ENCODE results near the gene PNPLA7. TPM values are rescaled to one million over a fixed set of nuclear protein-coding genes. Genes with fewer than 3 reads are reported as not detected.

The PNPLA7 gene
- polyA plus RNA-seq, 1 donor from 2014 or later, result 2.7 TPM

GRCh38 chr9:137504432-137504777 is 45.8 kb downstream of the PNPLA7 start:
- Mint-ChIP-seq H3K27me3 (no peaks in the 10 kb centered on the region), H3K4me1 (peaks cover 0 to 6% (median 0%) of the 10 kb centered on the region in 3 donors), H3K4me3 (no peak overlapping the region), H3K36me3 (peaks cover 2% of the 10 kb centered on the region), H3K9me3 (peaks cover 0 to 8% (median 0%) of the 10 kb centered on the region in 3 donors), H3K27ac (peak overlapping the region in 1 of 3 donors; percentile 7)

- Mint-ChIP-seq H3K27me3 (no peaks in the 10 kb centered on the region), H3K4me3 (no peak overlapping the region), H3K27ac (peak overlapping the region in 2 of 3 donors; percentile 28 to 94)
These were observed 47.9 kb downstream of the PNPLA7 start for GRCh38 chr9:137502008-137502911.

GRCh38 chr9:137501457-137501856 is 48.7 kb downstream of the PNPLA7 start:
- H3K27ac Mint-ChIP-seq, result peak overlapping the region in 1 of 3 donors; percentile 94
- H3K27me3 Mint-ChIP-seq, result no peaks in the 10 kb centered on the region
- no peak overlapping the region for H3K4me3 Mint-ChIP-seq
- peaks cover 3% of the 10 kb centered on the region for H3K36me3 Mint-ChIP-seq
- peaks cover 0 to 5% (median 0%) of the 10 kb centered on the region in 3 donors for H3K9me3 Mint-ChIP-seq
- H3K4me1 Mint-ChIP-seq, result peaks cover 0 to 8% (median 0%) of the 10 kb centered on the region in 3 donors

More at GRCh38 chr9:137502008-137502911, 47.9 kb downstream of the PNPLA7 start:
- Mint-ChIP-seq H3K36me3 (peaks cover 3% of the 10 kb centered on the region), H3K9me3 (peaks cover 0 to 5% (median 0%) of the 10 kb centered on the region in 3 donors), H3K4me1 (peaks cover 0 to 8% (median 0%) of the 10 kb centered on the region in 3 donors)

DNA sequence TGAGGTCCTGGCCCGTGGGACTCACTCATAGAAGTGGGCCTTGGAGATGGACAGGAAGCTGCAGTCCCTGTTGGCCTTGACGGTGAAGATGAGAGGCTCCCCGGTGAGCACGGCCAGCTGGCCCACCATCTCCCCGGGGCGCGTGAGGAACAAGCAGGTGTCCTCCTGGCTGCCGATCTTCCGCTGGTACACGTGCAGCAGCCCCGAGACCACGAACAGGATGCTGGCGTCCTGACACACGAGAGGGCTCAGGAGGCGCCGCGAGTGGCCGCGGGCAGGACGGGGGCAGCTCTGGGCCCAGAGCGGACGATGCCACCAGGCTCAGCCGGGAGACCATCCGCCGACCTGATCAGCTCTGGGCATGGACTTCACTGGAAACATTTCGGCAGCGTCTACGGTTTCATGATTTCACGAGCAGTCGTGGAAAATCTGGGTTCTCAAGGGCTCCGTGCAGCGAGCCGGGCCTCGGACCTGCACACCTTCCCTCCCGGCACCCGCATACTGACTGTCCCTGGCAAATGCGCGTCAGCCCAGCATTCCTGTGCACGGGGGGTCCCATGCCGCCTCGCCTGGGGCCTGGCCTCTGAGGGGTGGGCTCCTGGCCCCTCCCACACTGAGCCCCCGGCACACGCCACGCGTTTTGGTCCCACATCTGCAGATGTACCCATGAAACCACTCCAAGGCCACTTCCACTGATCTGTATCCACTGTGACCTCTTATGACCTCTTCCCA is 49.4 kb downstream of the PNPLA7 start:
- no peaks in the 10 kb centered on the region for H3K27me3 Mint-ChIP-seq
- H3K36me3 Mint-ChIP-seq, result peaks cover 3% of the 10 kb centered on the region
- H3K27ac Mint-ChIP-seq, result no peak overlapping the region
- H3K4me3 Mint-ChIP-seq, result peak overlapping the region in 1 of 4 donors; percentile 9
- H3K4me1 Mint-ChIP-seq, result peaks cover 0 to 8% (median 0%) of the 10 kb centered on the region in 3 donors
- peaks cover 0 to 5% (median 0%) of the 10 kb centered on the region in 3 donors for H3K9me3 Mint-ChIP-seq

DNA sequence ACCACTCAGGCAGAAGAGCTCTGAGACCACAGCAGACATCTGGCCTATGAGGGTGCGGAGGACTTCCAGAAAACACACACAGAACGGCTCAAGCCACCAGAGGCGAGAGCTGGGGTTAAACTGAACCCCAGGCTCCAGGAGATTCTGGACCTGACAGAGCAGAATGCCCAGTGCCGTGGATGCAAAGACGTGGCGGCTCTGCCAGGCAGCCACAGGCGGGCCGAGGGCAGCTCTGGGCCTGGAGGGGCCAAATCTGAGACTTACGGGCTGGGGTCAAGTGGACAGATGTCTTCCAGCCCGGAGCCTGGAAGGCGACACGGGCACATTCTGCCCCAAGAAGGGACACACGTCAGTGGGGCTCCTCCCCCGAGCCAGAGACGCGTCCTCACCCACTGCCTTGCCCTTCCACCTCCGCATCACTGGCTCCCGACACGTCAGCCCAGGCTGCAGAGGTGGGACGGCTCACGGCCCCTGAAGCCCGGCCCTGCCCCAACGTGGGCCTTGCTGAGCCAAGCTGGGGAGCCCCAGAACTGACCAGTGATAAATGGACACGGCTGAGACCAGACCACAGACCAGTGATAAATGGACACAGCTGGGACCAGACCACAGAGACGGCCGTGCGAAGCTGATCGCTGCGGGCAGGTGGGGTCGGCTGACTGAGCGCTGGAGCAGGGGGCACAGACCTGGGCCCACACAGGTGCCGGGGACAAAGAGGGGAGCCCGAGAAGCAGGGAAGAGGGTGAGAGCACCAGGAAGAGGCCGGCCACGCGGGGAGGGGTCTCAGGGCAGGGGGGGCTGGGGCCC is 50.1 kb downstream of the PNPLA7 start:
- Mint-ChIP-seq H3K4me3 (no peak overlapping the region), H3K36me3 (peaks cover 3% of the 10 kb centered on the region), H3K27ac (no peak overlapping the region), H3K9me3 (peaks cover 0 to 5% (median 0%) of the 10 kb centered on the region in 3 donors), H3K27me3 (no peaks in the 10 kb centered on the region), H3K4me1 (peaks cover 0 to 8% (median 0%) of the 10 kb centered on the region in 3 donors)

DNA sequence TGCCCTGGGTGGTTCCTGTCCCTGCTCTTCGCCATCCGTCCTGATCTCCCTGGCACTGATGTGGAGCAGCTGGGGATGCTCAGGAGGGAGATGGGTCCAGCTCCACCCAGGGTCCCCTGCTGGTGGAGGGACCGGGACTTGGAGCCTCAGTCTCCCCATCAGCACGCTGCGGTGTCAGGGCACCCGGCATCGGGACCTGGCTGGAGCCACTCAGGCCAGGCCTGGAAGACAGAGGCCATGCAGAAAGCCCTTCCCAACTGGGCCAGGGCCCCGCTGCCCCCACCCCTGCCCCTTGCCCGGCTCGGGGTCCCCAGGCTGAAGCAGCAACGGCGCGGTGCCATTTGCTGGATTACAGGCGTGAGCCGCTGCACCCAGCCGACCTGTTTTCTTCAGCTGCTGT is 50.8 kb downstream of the PNPLA7 start:
- no peaks in the 10 kb centered on the region for H3K27me3 Mint-ChIP-seq
- no peak overlapping the region for H3K27ac Mint-ChIP-seq
- peaks cover 3% of the 10 kb centered on the region for H3K36me3 Mint-ChIP-seq
- H3K4me1 Mint-ChIP-seq, result peaks cover 0 to 8% (median 0%) of the 10 kb centered on the region in 3 donors
- H3K4me3 Mint-ChIP-seq, result no peak overlapping the region
- H3K9me3 Mint-ChIP-seq, result peaks cover 0 to 5% (median 0%) of the 10 kb centered on the region in 3 donors

GRCh38 chr9:137498720-137499150 is 51.5 kb downstream of the PNPLA7 start:
- Mint-ChIP-seq H3K9me3 (peaks cover 0 to 5% (median 0%) of the 10 kb centered on the region in 3 donors), H3K36me3 (peaks cover 6% of the 10 kb centered on the region), H3K27me3 (no peaks in the 10 kb centered on the region), H3K4me3 (no peak overlapping the region), H3K4me1 (peaks cover 0 to 8% (median 2%) of the 10 kb centered on the region in 3 donors), H3K27ac (peak overlapping the region in 1 of 3 donors; percentile 31)

DNA sequence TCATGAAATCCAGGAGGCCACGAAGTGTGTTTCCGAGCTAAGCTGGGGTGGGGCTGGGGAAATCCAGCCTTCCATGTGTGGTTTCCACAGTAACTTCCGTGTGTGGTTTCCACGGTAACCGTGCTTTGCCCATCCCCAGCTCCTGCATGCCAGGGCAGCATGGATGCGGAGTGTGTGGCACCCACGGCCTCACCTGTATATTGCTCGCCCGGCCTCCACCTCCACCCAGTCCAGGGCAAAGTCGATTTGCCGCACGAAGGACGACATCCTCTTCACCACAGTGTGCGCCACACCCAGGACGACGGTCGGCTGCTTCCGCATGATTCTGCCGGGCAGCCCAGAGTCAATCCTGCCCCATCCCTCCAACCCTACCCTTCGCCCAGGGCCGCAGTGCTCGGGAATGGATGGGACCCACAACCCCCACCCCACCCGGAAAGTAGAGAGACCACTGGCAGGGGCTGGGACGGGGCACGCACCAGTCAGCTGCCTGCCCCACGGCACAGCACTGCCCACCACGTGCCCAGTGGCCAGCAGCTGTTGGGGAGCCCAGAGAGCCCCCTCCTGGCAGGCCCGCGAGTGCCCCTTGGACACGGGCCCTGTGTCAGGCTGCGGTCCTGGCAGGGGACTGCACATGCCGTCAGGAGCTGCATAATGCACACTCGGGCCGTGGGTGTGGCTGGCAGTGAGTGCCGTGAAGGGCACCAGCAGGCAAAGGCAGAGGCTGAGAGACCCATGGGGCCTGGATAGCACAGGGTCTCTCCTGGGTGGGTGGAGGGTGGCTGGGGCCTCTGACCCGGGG is 52.1 kb downstream of the PNPLA7 start:
- Mint-ChIP-seq H3K36me3 (peaks cover 6% of the 10 kb centered on the region), H3K27ac (no peak overlapping the region), H3K9me3 (peaks cover 0 to 5% (median 0%) of the 10 kb centered on the region in 3 donors), H3K4me3 (no peak overlapping the region), H3K27me3 (no peaks in the 10 kb centered on the region), H3K4me1 (peaks cover 0 to 8% (median 2%) of the 10 kb centered on the region in 3 donors)

GRCh38 chr9:137496601-137497375 is 53.4 kb downstream of the PNPLA7 start:
- H3K36me3 Mint-ChIP-seq, result peaks cover 6% of the 10 kb centered on the region
- no peak overlapping the region for H3K27ac Mint-ChIP-seq
- peaks cover 0 to 2% (median 1%) of the 10 kb centered on the region in 3 donors for H3K4me1 Mint-ChIP-seq

GRCh38 chr9:137494550-137495351 is 55.5 kb downstream of the PNPLA7 start:
- Mint-ChIP-seq H3K27me3 (no peaks in the 10 kb centered on the region), H3K4me3 (no peak overlapping the region), H3K9me3 (no peaks in the 10 kb centered on the region), H3K4me1 (peaks cover 0 to 2% (median 1%) of the 10 kb centered on the region in 3 donors), H3K36me3 (peaks cover 5% of the 10 kb centered on the region), H3K27ac (no peak overlapping the region)

More at GRCh38 chr9:137496601-137497375, 53.4 kb downstream of the PNPLA7 start:
- no peak overlapping the region for H3K4me3 Mint-ChIP-seq
- no peaks in the 10 kb centered on the region for H3K27me3 Mint-ChIP-seq
- peaks cover 0 to 3% (median 0%) of the 10 kb centered on the region in 3 donors for H3K9me3 Mint-ChIP-seq

DNA sequence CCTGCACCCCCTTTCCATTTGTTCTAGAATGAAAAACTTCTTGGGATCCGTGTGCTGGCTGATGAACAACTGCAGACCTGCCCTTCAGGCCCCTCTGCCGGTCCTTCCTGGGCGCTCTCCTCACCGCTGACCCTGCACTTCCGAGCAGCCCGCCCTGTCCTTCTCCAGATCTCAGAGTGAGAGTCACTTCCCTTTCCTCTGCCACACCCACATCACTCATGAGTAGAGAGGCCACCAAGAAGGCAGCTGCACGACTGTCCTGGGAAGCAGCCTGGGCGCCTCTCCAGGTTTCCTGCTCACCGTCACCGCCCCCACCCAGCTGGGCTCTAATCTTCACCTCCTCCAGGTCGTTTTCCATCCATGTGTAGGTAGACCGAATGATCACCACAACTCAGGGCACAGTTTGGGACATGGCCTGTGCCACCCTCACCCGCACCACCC is 56.1 kb downstream of the PNPLA7 start:
- no peaks in the 10 kb centered on the region for H3K27me3 Mint-ChIP-seq
- no peak overlapping the region for H3K4me3 Mint-ChIP-seq
- H3K9me3 Mint-ChIP-seq, result no peaks in the 10 kb centered on the region
- peaks cover 4% of the 10 kb centered on the region for H3K36me3 Mint-ChIP-seq
- no peak overlapping the region for H3K27ac Mint-ChIP-seq
- peaks cover 0 to 2% (median 1%) of the 10 kb centered on the region in 3 donors for H3K4me1 Mint-ChIP-seq

DNA sequence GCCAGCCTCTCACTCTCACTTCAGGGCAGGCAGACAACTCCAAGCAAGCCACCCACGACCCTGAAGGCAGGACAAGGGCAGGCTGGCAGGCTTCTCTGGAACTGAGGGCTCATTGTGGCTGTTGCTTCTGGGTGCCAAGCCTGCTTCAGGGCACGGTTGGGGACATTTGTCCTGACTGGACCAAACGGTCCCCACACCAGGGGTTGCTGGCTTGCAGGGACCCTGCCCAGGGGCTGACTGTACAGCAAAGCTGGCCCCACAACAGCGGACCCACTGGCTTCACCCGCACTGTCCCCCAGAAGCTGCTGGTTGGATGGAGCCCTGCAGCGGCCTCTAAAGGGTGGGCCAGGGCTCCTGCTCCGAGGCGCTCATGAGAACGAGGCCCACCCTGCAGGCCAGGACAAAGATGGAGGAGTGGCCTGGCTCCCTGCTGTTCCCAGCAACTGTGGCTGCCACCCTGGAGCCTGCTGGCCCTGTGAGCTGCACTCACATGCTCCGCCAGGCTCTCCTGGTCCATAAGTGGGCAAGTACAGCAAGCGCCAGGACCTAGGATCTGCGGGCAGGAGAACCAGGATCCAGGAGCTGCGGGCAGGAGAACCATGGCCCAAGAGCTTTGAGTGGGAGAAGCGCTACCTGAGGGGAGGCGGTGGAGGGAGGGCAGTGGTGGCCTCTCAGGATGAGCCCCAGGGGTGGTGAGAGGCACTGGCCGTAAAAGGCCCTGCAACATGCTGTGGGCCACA is 56.7 kb downstream of the PNPLA7 start:
- Mint-ChIP-seq H3K4me3 (no peak overlapping the region), H3K27ac (no peak overlapping the region), H3K27me3 (no peaks in the 10 kb centered on the region), H3K9me3 (no peaks in the 10 kb centered on the region), H3K4me1 (peaks cover 0 to 2% (median 0%) of the 10 kb centered on the region in 3 donors), H3K36me3 (peaks cover 3% of the 10 kb centered on the region)

All from IgD-negative memory B cell (primary cell).